PC-9 (cell line): ENCODE measurements around the gene NPS. TPM values are rescaled to one million over a fixed set of nuclear protein-coding genes. Genes with fewer than 3 reads are reported as not detected.

Experiments used
- BruUV-seq: library from RNA; stranded (reverse); fragments of 400-500 nt; replicated peaks from 2 replicates; lab custom pipeline; 2021; lab: Mats Ljungman, UMichigan
- CTCF ChIA-PET: fragments of 300-600 bp; sonication (Branson Sonifier 250); formaldehyde crosslinking; loops from one replicate; lab custom pipeline; 2022; ENCODE audit warnings: antibody characterized with exemption; lab: Charles Lee
- POLR2A ChIA-PET: fragments of 300-600 bp; sonication (Branson Sonifier 250); formaldehyde crosslinking; loops from one replicate; lab custom pipeline; 2022; ENCODE audit warnings: antibody characterized with exemption; ENCODE audit not compliant: unreplicated experiment; lab: Charles Lee
- DNase-seq, 2 experiments: peaks; one replicate each; pipeline versions ENCODE4 v3.0.0 to v3.0.0-alpha.2; 2015 to 2022; ENCODE audit warnings: mixed read lengths in 1 of 2
- H2AFZ ChIP-seq: fragments of 200-600 bp; sonication (generic); 2 replicates; pipeline ENCODE4 v1.8.1; 2017; ENCODE audit warnings: antibody characterized with exemption
- H3F3A ChIP-seq: fragments of 200-600 bp; sonication (generic); 2 replicates; pipeline ENCODE4 v1.8.1; 2017; ENCODE audit warnings: antibody characterized with exemption, mild to moderate bottlenecking, low read depth; ENCODE audit not compliant: insufficient read depth
- H3K27ac ChIP-seq: fragments of 200-600 bp; sonication (generic); 2 replicates; pipeline ENCODE4 v1.6.1; 2016; ENCODE audit warnings: mixed run types
- H3K27me3 ChIP-seq: fragments of 200-600 bp; sonication (generic); 2 replicates; pipeline ENCODE4 v1.6.1; 2016; ENCODE audit warnings: low read depth, mixed run types; ENCODE audit not compliant: insufficient read depth
- H3K36me3 ChIP-seq: fragments of 200-600 bp; sonication (generic); 2 replicates; pipeline ENCODE4 v1.6.1; 2016; ENCODE audit warnings: low read depth, mixed run types
- H3K4me1 ChIP-seq: fragments of 200-600 bp; sonication (generic); replicated peaks from 2 replicates; pipeline ENCODE4 v1.6.1; 2016; ENCODE audit warnings: mixed run types; ENCODE audit not compliant: insufficient read depth
- H3K4me2 ChIP-seq: fragments of 200-600 bp; sonication (generic); 2 replicates; pipeline ENCODE4 v1.6.1; 2017; ENCODE audit warnings: mixed run types
- H3K4me3 ChIP-seq: fragments of 200-600 bp; sonication (generic); 2 replicates; pipeline ENCODE4 v1.6.1; 2016; ENCODE audit warnings: mixed run types
- H3K79me2 ChIP-seq: fragments of 200-600 bp; sonication (generic); 2 replicates; pipeline ENCODE4 v1.6.1; 2017; ENCODE audit warnings: low read depth, mixed run types
- H3K9me2 ChIP-seq: fragments of 200-600 bp; sonication (generic); 2 replicates; pipeline ENCODE4 v1.8.1; 2017; ENCODE audit warnings: mild to moderate bottlenecking; ENCODE audit not compliant: insufficient read depth
- H3K9me3 ChIP-seq: fragments of 200-600 bp; sonication (generic); 2 replicates; pipeline ENCODE4 v1.8.1; 2016; ENCODE audit warnings: low read depth; ENCODE audit not compliant: insufficient read depth
- H4K20me1 ChIP-seq: fragments of 200-600 bp; sonication (generic); 2 replicates; pipeline ENCODE4 v1.8.1; 2017; ENCODE audit not compliant: insufficient read depth
- CTCF ChIP-seq: fragments of 200-600 bp; sonication (generic); conservative IDR thresholded peaks from 2 replicates; pipeline ENCODE4 v1.6.1; 2017; ENCODE audit warnings: mixed run types, antibody characterized with exemption, mild to moderate bottlenecking, moderate library complexity
- EZH2 ChIP-seq: fragments of 200-600 bp; sonication (generic); IDR thresholded peaks from 2 replicates; pipeline ENCODE4 v1.8.0; 2017; ENCODE audit warnings: antibody characterized with exemption, low read depth
- intact Hi-C: fragments of 100-400 bp; cut with micrococcal nuclease; formaldehyde crosslinking; loops from one replicate; pipeline ENCODE4 v1.10.0; 2022; ENCODE audit not compliant: unreplicated experiment
- total RNA-seq: library from RNA; stranded (reverse); gene quantifications from 2 replicates; pipeline ENCODE4 v1.2.3, GENCODE V29; 2021

The NPS gene
- total RNA-seq, 1 experiment from 2014 or later: not detected

GRCh38 chr10:127556916-127557315, 7.8 kb downstream of the NPS start:
- Histone ChIP-seq H3K79me2 (no peaks in the 10 kb centered on the region), H3F3A (no peaks in the 10 kb centered on the region), H3K4me2 (no peak overlapping the region), H3K9me3 (no peaks in the 10 kb centered on the region), H2AFZ (no peak overlapping the region), H3K27ac (no peak overlapping the region), H3K4me3 (no peak overlapping the region), H3K4me1 (no peaks in the 10 kb centered on the region), H3K36me3 (no peaks in the 10 kb centered on the region), H3K9me2 (no peaks in the 10 kb centered on the region), H4K20me1 (no peaks in the 10 kb centered on the region), H3K27me3 (peaks cover 7% of the 10 kb centered on the region; the same call in 1 of the 2 replicates)
- BruUV-seq: no TSS peak
- TF ChIP-seq EZH2 (no peak), CTCF (no peak)
- intact Hi-C loops: no loop called here
- DNase-seq: no peak
- ChIA-PET POLR2A (no interaction called here), CTCF (no interaction called here)

- BruUV-seq: no TSS peak
- peaks cover 18% of the 10 kb centered on the region; the same call in 1 of the 2 replicates for H3K27me3 ChIP-seq
- H3K9me3 ChIP-seq: no peaks in the 10 kb centered on the region
- no peaks in the 10 kb centered on the region for H3F3A ChIP-seq
- CTCF ChIA-PET: no interaction called here
- intact Hi-C loops: no loop called here
- no peaks in the 10 kb centered on the region for H3K36me3 ChIP-seq
- H3K9me2 ChIP-seq: no peaks in the 10 kb centered on the region
- no peak overlapping the region for H2AFZ ChIP-seq
- no peak overlapping the region for H3K4me2 ChIP-seq
- DNase-seq: no peak
- H3K4me1 ChIP-seq: no peaks in the 10 kb centered on the region
- no peak overlapping the region for H3K4me3 ChIP-seq
- no peak overlapping the region for H3K27ac ChIP-seq
- TF ChIP-seq CTCF: no peak
- no peak for TF ChIP-seq EZH2
- POLR2A ChIA-PET: no interaction called here
- H4K20me1 ChIP-seq: no peaks in the 10 kb centered on the region
- H3K79me2 ChIP-seq: no peaks in the 10 kb centered on the region
Measured at GRCh38 chr10:127561647-127562046, 12.5 kb downstream of the NPS start.

- ChIA-PET POLR2A (no interaction called here), CTCF (no interaction called here)
- Histone ChIP-seq H3F3A (no peaks in the 10 kb centered on the region), H3K4me2 (no peak overlapping the region), H3K27ac (no peak overlapping the region), H3K9me2 (no peaks in the 10 kb centered on the region), H2AFZ (no peak overlapping the region), H4K20me1 (no peaks in the 10 kb centered on the region), H3K9me3 (no peaks in the 10 kb centered on the region), H3K4me1 (no peaks in the 10 kb centered on the region), H3K36me3 (no peaks in the 10 kb centered on the region), H3K27me3 (peaks cover 25% of the 10 kb centered on the region; the same call in 1 of the 2 replicates), H3K4me3 (no peak overlapping the region), H3K79me2 (no peaks in the 10 kb centered on the region)
- TF ChIP-seq CTCF (peak; percentile 56), EZH2 (no peak)
- intact Hi-C loops: no loop called here
- peak in 1 of 2 experiments; percentile 10 for DNase-seq
- BruUV-seq: no TSS peak
Measured at GRCh38 chr10:127563718-127564553, 14.8 kb downstream of the NPS start.
